HUES64 (cell line): ENCODE results near the gene ROR1.
A peak's percentile ranks its signal among the peaks of the same experiment; 100 is the strongest.
"Not testable (repeated sequence)": the region's sequence is repeated elsewhere in the genome, so short reads cannot be mapped to it uniquely, and the experiment has no call there.

Source experiments
- H3K27ac ChIP-seq: 2 replicates; pipeline ENCODE4 v1.7.0; 2013; ENCODE audit warnings: low read depth, low read length, inconsistent platforms
- H3K27me3 ChIP-seq: 2 replicates; pipeline ENCODE4 v1.6.1; 2013; ENCODE audit warnings: mild to moderate bottlenecking, low read length; ENCODE audit not compliant: insufficient read depth
- H3K36me3 ChIP-seq: 2 replicates; pipeline ENCODE4 v1.6.1; 2013; ENCODE audit warnings: mild to moderate bottlenecking, low read length; ENCODE audit not compliant: insufficient read depth
- H3K4me1 ChIP-seq: 2 replicates; pipeline ENCODE4 v1.6.1; 2013; ENCODE audit warnings: mild to moderate bottlenecking, low read length, moderate library complexity; ENCODE audit not compliant: insufficient read depth
- H3K4me3 ChIP-seq: 2 replicates; pipeline ENCODE4 v1.5.1; 2013; ENCODE audit warnings: mild to moderate bottlenecking, low read length, moderate library complexity
- H3K9ac ChIP-seq: 2 replicates; pipeline ENCODE4 v1.6.1; 2013; ENCODE audit warnings: mild to moderate bottlenecking, low read depth, low read length
- H3K9me3 ChIP-seq: 2 replicates; pipeline ENCODE4 v1.6.1; 2013; ENCODE audit warnings: low read depth, low read length; ENCODE audit not compliant: insufficient read depth
- WGBS: fragments of 150-250, 120-280 bp; methylation state at CpG from one replicate; pipeline ENCODE4 v1.1.7; 2013; ENCODE audit warnings: missing lambda C conversion rate; 5-methylcytosine and 5-hydroxymethylcytosine counted together

The ROR1 gene

DNA sequence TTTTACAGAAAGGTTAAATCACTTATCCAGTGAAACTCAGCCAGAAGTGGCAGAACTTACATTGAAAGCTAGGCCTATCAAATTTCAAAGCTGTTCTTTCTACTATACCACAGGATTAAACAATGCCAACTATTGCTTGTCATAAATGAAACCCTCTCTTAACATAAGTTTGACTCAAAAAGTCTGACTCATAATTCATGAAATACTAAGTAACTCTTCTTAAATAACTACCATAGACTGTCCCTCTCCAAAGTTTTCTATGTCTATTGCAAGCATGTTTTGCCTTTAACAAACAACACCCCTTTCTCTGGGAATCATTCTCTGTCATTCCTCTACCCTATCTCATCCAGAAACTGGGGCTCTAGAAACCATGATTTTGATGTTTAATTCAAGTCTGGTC, 320.1 kb downstream of the ROR1 start:
- H3K36me3 ChIP-seq: no peaks in the 10 kb centered on the region
- no peak overlapping the region for H3K9ac ChIP-seq
- no peak overlapping the region for H3K27ac ChIP-seq
- H3K27me3 ChIP-seq: no peaks in the 10 kb centered on the region
- H3K9me3 ChIP-seq: no peaks in the 10 kb centered on the region
- H3K4me1 ChIP-seq: peaks cover 22% of the 10 kb centered on the region
- no peak overlapping the region for H3K4me3 ChIP-seq

DNA sequence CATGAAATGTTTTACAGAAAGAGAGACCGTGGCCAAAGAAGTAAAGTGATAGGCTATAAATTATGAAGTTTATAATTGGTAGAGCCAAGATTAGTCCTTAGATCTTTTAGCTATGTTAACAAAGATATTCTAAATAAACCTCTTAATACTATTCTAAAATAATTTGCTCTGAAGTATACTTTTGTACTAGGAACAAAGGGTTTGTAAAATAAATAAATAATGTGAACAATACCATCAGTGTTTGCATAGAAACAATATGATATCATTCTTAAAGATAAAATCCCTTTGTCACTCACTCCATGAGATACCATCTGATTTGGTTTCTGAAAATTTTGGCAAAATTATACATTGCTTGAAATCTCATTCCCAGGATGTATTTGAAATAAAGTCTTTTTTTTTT, 322.0 kb downstream of the ROR1 start:
- WGBS: 92% methylated on average over 1 of the region's 1 CpG
- Histone ChIP-seq H3K9me3 (no peaks in the 10 kb centered on the region), H3K4me3 (no peak overlapping the region), H3K27ac (no peak overlapping the region), H3K27me3 (no peaks in the 10 kb centered on the region), H3K36me3 (no peaks in the 10 kb centered on the region), H3K9ac (no peak overlapping the region), H3K4me1 (peaks cover 22% of the 10 kb centered on the region)

DNA sequence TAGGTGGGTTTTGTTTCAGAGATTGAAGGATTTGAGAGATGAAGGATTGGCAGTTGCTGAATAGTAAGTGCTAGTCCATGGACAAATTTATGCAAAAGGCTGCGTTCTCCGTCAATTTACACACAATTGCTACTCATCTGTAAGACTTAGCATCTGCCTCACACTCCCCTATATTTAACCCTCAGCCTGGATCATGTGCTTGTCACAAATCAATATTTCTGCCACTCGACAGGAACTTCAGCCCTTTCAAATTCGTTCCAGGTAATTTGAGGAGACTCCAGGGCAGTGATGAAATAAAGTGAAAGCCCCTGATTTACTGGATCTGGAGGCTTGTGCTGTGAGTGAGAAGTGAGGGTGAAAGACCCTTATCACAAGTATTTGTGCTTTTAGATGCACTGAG, 324.0 kb downstream of the ROR1 start:
- 79% methylated on average over 4 of the region's 4 CpGs for WGBS
- Histone ChIP-seq H3K9me3 (no peaks in the 10 kb centered on the region), H3K4me3 (no peak overlapping the region), H3K27ac (no peak overlapping the region), H3K9ac (no peak overlapping the region), H3K27me3 (no peaks in the 10 kb centered on the region), H3K4me1 (peaks cover 28% of the 10 kb centered on the region), H3K36me3 (no peaks in the 10 kb centered on the region)

DNA sequence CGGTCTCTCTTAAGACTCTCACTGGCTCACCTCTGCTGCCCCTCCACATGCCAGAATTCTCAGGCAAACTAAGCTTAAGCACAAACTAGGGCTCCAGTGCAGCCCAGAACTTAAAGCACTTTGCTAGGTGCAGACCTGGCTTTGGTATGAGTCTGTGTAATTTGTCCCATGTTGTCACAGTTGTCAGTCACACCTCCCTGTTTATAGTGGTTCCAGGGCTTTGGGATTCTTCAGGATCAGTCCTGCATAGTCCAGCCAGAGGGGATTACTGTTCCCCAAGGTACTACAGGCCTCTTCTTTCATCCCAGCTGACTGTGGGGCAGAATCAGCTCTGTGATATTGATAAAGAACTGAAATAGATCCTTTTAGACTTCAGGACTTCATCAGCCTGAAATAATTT, 324.6 kb downstream of the ROR1 start:
- no peaks in the 10 kb centered on the region for H3K9me3 ChIP-seq
- peaks cover 22% of the 10 kb centered on the region for H3K4me1 ChIP-seq
- no peaks in the 10 kb centered on the region for H3K36me3 ChIP-seq
- H3K4me3 ChIP-seq: no peak overlapping the region
- no peak overlapping the region for H3K27ac ChIP-seq
- 92% methylated on average over 1 of the region's 1 CpG for WGBS
- no peak overlapping the region for H3K9ac ChIP-seq
- no peaks in the 10 kb centered on the region for H3K27me3 ChIP-seq

DNA sequence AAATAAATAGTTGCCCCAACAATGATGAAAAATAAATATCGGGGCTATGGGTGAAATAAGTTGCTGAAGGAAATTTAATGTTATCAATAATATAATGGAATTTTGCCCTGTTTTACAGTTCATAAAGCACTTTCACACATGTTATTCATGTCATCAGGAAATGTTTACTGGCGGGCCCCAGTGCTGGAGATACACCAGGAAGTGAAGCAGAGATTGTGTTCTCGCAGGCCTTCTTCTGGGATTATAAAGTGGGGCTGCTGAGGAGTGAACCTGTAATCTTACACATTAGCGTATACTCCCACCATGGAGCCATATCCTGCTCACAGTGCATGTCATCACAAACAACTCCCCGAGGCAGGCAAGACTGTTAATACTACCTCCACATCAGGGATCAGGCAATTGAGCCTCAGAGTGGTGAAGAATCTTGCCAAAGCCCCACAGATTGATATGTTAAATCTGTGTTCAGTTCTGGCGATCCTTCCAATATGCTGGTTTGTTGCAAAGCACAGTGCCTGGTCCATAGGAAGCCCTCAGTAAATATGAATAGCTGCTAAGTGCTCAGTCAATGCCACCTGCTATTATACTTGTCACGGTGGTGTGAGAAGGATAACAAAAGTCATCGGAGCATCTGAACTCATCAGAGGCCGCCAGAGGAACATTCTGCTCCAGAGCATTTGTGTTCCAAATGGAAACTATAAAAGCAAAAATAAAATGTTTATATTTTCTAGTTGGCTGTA, 325.2 kb downstream of the ROR1 start:
- H3K27me3 ChIP-seq: no peaks in the 10 kb centered on the region
- H3K27ac ChIP-seq: no peak overlapping the region
- no peak overlapping the region for H3K9ac ChIP-seq
- H3K9me3 ChIP-seq: no peaks in the 10 kb centered on the region
- H3K4me1 ChIP-seq: peaks cover 21% of the 10 kb centered on the region
- 90% methylated on average over 8 of the region's 9 CpGs for WGBS
- no peaks in the 10 kb centered on the region for H3K36me3 ChIP-seq
- no peak overlapping the region for H3K4me3 ChIP-seq

DNA sequence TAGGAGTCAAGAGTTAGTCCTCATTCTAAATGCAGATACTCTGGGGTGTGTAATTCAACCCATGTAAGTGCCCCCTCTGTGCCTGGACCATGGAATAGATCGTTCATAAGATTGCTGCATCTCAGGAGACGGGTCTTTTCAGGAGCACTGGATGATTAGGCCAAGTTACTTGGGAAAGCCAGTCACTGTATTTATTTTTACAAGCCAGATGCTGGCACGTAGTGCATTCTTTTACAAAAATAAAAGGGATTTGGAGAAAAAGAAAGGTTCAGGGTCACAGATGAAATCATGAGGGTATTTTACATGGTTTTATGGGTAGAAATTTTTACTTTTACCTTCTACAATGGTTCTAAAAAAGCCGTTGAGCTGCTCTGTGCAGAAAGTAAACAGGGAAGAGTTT, 327.0 kb downstream of the ROR1 start:
- Histone ChIP-seq H3K36me3 (no peaks in the 10 kb centered on the region), H3K27ac (no peak overlapping the region), H3K4me1 (peaks cover 21% of the 10 kb centered on the region), H3K27me3 (no peaks in the 10 kb centered on the region), H3K9me3 (no peaks in the 10 kb centered on the region), H3K9ac (no peak overlapping the region), H3K4me3 (no peak overlapping the region)
- WGBS: 95% methylated on average over 4 of the region's 4 CpGs

DNA sequence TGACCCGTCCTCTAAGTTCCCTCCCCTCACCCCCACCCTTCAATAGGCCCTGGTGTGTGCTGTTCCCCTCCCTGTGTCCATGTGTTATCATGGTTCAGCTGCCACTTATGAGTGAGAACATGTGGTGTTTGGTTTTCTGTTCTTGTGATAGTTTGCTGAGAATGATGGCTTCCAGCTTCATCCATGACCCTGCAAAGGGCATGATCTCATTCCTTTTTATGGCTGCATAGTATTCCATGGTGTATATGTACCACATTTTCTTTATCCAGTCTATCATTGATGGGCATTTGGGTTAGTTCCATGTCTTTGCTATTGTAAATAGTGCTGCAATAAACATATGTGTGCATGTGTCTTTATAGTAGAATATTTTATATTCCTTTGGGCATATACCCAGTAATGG, 330.8 kb downstream of the ROR1 start:
- H3K9me3 ChIP-seq, H3K36me3 ChIP-seq, H3K27me3 ChIP-seq, H3K9ac ChIP-seq, H3K27ac ChIP-seq, H3K4me3 ChIP-seq: not testable (repeated sequence)
- peaks cover 15% of the 10 kb centered on the region; the same call in 1 of the 2 replicates for H3K4me1 ChIP-seq
- 91% methylated on average over 1 of the region's 1 CpG for WGBS

DNA sequence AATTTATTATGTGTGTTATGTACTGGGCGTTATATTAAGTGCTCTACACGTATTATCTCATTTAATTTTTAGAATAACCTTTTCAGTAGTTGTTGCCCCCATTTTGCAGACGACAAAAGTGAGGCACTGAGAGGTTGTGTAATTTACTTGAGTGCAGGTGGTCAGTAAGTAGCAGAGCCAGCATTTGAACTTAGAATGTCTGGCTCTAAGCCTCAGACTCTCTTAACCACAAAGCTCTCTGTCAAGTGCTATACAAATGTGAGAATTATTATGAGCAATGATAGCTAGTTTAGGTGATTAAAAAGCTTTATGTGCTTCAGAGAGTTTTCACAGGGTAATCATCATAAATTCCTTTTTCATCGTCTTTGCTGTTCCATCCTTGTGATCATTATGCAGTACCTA, 333.3 kb downstream of the ROR1 start:
- H3K9ac ChIP-seq: no peak overlapping the region

DNA sequence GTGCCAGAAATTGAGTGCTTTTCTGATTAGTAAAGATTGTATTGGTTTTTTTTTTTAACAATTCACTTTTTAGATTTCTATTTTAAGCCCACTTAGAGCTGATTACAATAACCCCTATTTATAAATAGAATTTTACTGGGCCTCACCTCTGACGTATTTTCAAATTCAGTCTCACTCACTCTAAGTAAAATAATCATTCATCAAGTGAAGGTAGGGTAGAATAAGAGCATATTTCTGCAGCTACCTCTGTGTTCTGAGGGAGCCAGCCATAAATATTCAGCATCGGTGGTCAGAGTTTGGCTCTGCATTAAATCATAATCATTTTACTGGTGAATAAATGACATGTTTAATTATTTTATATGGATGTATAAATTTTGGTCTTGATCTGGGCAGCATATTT, 333.8 kb downstream of the ROR1 start:
- H3K27ac ChIP-seq: no peak overlapping the region
- 100% methylated on average over 2 of the region's 2 CpGs for WGBS
- no peaks in the 10 kb centered on the region for H3K9me3 ChIP-seq
- H3K4me3 ChIP-seq: no peak overlapping the region
- no peaks in the 10 kb centered on the region for H3K36me3 ChIP-seq
- H3K27me3 ChIP-seq: no peaks in the 10 kb centered on the region
- peaks cover 26% of the 10 kb centered on the region for H3K4me1 ChIP-seq
- H3K9ac ChIP-seq: no peak overlapping the region

More for the DNA sequence above, 333.3 kb downstream of the ROR1 start:
- Histone ChIP-seq H3K36me3 (no peaks in the 10 kb centered on the region), H3K9me3 (no peaks in the 10 kb centered on the region), H3K27me3 (no peaks in the 10 kb centered on the region), H3K4me1 (peaks cover 29% of the 10 kb centered on the region), H3K4me3 (no peak overlapping the region), H3K27ac (no peak overlapping the region)
- WGBS: 85% methylated on average over 3 of the region's 4 CpGs

DNA sequence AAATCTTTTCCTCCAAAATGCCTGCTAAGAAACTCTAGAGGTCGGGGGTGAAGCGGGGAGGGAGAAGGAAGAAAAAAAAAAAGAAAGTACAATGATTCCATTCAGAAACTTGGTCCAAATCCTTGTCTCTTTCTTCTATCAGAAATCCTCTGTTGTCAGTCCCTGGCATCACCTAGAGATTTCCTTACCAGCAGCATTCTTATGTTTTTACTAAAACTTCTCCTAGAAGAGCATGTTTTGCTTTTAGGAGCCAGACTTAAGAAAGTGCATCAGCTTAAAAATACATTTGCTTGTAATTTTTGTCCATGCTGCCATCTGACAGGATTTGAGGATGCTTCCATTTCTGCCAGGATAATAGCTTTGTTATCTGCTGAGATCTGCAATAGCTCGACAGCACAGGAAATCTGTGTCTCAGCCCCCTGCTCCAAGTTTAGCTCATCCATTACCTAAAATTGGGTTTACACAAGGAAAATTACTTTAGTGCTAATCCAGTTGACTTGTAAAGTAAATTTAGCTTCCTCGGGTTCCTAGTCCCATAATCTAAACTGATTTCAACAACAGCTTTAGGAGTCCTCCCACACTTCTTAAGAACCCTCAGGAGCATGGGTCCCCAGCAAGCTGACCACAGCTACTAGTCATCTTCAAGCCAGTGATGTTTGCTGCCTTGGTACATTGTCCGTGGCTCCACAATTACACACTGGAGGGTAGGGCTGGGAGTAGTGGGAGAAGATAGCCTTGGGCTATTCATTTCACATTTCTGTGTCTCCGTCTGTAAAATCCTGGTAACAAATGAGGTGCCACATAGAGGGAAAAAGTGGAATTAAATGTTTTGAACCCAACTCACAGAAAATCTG, 337.3 kb downstream of the ROR1 start:
- 90% methylated on average over 4 of the region's 6 CpGs for WGBS
- Histone ChIP-seq H3K4me3 (no peak overlapping the region), H3K27ac (no peak overlapping the region; the same call in 1 of the 2 replicates), H3K36me3 (no peaks in the 10 kb centered on the region), H3K4me1 (peaks cover 26% of the 10 kb centered on the region), H3K9ac (no peak overlapping the region), H3K9me3 (no peaks in the 10 kb centered on the region), H3K27me3 (no peaks in the 10 kb centered on the region)

DNA sequence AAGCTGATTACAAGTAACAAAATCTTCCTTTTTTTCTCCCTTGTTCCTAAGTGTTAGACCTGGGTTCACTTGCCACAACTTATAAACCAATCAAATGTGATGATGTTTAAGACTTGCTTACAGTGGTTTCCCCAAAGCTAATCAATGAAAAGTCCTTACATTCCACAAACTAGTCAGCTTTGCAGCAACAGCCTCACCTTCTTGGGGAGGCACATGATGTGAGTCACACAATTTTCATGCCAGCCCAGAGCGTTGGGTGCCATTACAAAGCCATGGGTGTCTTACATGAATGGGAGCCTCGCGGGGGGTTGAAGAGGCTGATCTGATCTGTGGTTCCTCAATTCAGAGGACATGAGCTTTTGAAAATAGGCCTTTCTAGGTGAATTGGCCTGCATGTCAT, 338.0 kb downstream of the ROR1 start:
- Histone ChIP-seq H3K36me3 (no peaks in the 10 kb centered on the region), H3K4me1 (peaks cover 23% of the 10 kb centered on the region), H3K27ac (peak overlapping the region; percentile 34; the same call in 1 of the 2 replicates), H3K4me3 (no peak overlapping the region), H3K27me3 (no peaks in the 10 kb centered on the region), H3K9ac (no peak overlapping the region), H3K9me3 (no peaks in the 10 kb centered on the region)
- 89% methylated on average over 3 of the region's 3 CpGs for WGBS
